ENCODE data around the gene GNAT3. TPM values are rescaled to one million over a fixed set of nuclear protein-coding genes. Genes with fewer than 3 reads are reported as not detected.

The GNAT3 gene
- total RNA-seq, 1 experiment from 2014 or later: not detected

DNA sequence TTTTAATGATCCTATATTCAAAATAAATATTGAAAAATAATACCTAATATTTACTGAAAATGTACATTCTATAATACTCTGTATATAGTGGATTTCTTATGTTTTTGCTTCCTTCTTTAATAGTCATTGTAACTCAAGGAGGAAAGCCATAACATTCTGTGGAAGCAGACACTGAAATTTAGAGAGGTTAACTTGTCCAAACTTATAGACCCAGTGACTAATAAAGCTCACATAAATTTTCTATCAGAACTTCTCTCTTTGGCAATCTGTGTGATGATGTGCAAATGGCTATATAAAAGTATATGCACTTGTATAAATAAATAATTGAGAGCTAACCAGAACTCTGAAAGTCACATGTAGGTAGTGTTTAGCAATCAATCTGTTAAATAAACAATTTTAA lies 26.1 kb downstream of the GNAT3 start:
- Histone ChIP-seq H3K36me3 (ENCODE audit: low read depth) (no peaks in the 10 kb centered on the region), H3F3A (ENCODE audit: insufficient read depth, low read depth) (no peaks in the 10 kb centered on the region; the same call in 1 of the 2 replicates), H3K9me3 (ENCODE audit: insufficient read depth, low read depth) (peaks cover 10% of the 10 kb centered on the region), H3K4me3 (no peak overlapping the region), H3K4me1 (replicated peaks; ENCODE audit: insufficient read depth) (peaks cover 12% of the 10 kb centered on the region), H3K4me2 (no peak overlapping the region), H3K27ac (no peak overlapping the region), H4K20me1 (ENCODE audit: insufficient read depth) (no peaks in the 10 kb centered on the region), H3K27me3 (ENCODE audit: insufficient read depth, low read depth) (no peaks in the 10 kb centered on the region), H3K79me2 (ENCODE audit: low read depth) (no peaks in the 10 kb centered on the region), H3K9me2 (ENCODE audit: insufficient read depth) (no peaks in the 10 kb centered on the region), H2AFZ (no peak overlapping the region)
- no TSS peak for BruUV-seq (replicated peaks)
- no peak for DNase-seq
- TF ChIP-seq EZH2 (IDR thresholded peaks at IDR 0.05; ENCODE audit: low read depth): no peak
- TF ChIP-seq, protein P1, sequence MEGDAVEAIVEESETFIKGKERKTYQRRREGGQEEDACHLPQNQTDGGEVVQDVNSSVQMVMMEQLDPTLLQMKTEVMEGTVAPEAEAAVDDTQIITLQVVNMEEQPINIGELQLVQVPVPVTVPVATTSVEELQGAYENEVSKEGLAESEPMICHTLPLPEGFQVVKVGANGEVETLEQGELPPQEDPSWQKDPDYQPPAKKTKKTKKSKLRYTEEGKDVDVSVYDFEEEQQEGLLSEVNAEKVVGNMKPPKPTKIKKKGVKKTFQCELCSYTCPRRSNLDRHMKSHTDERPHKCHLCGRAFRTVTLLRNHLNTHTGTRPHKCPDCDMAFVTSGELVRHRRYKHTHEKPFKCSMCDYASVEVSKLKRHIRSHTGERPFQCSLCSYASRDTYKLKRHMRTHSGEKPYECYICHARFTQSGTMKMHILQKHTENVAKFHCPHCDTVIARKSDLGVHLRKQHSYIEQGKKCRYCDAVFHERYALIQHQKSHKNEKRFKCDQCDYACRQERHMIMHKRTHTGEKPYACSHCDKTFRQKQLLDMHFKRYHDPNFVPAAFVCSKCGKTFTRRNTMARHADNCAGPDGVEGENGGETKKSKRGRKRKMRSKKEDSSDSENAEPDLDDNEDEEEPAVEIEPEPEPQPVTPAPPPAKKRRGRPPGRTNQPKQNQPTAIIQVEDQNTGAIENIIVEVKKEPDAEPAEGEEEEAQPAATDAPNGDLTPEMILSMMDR (conservative IDR thresholded peaks at IDR 0.05): no peak
- ChIA-PET CTCF (no interaction called here), POLR2A (ENCODE audit: unreplicated experiment) (interaction anchor here (0.6 kb wide), 1 partner anchor 12 kb away, joined by 3 read pairs; no protein-coding TSS in a partner anchor)
- intact Hi-C loops (cut with micrococcal nuclease; ENCODE audit: unreplicated experiment): no loop called here

- DNase-seq: no peak
Observed at GRCh38 chr7:80482950-80483349, 28.9 kb downstream of the GNAT3 start.

DNA sequence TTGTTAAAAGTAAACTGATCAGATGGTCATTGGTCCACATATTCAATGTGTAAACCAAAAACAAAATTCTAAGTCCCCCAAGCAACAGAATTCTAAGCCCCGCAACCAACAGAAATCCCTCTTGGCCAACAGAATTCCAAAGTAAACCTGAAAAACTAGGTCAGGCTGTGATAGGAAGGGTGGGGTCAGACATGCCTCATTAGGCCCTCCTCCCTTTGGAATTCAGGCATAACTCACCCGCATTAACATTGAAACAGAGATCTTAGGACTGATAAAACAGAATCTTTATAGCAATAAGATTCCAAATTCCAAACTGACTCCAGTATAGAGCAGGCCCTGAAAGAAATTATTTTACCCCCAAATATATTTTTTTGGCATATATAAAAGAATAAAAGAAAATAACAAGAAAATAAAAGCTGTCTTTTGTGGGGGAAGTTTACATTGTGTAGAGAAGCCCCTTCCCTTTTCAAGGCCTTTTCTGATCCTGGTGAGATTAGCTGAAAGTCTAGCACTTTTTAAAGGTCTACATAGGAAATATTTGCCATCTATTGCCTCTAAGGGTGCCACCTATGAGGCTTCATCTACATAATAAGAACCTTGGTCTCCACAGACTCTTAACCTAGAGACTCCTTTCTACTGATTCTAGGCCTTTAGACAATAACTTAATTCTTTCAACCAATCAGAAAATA lies 30.5 kb downstream of the GNAT3 start:
- Histone ChIP-seq H3K4me1 (replicated peaks; ENCODE audit: insufficient read depth) (peaks cover 16% of the 10 kb centered on the region), H3K79me2 (ENCODE audit: low read depth) (no peaks in the 10 kb centered on the region), H3K9me2 (ENCODE audit: insufficient read depth) (no peaks in the 10 kb centered on the region), H3F3A (ENCODE audit: insufficient read depth, low read depth) (no peaks in the 10 kb centered on the region; the same call in 1 of the 2 replicates), H3K27me3 (ENCODE audit: insufficient read depth, low read depth) (no peaks in the 10 kb centered on the region), H3K9me3 (ENCODE audit: insufficient read depth, low read depth) (peaks cover 18% of the 10 kb centered on the region), H3K36me3 (ENCODE audit: low read depth) (no peaks in the 10 kb centered on the region), H3K4me3 (no peak overlapping the region), H2AFZ (no peak overlapping the region), H3K27ac (peak overlapping the region; percentile 28; the same call in 1 of the 2 replicates), H4K20me1 (ENCODE audit: insufficient read depth) (no peaks in the 10 kb centered on the region), H3K4me2 (peak overlapping the region; percentile 47)
- peak; percentile 64 to 80 for DNase-seq
- no TSS peak for BruUV-seq (replicated peaks)
- CTCF ChIA-PET: interaction anchor here (0.6 to 0.9 kb wide), 2 partner anchors 177 to 977 kb away, joined by 3 to 5 read pairs; no protein-coding TSS in a partner anchor
- intact Hi-C loops (cut with micrococcal nuclease; ENCODE audit: unreplicated experiment): loop anchor here (1.0 to 5.0 kb wide), 4 partner anchors 17 to 162 kb away; no protein-coding TSS in a partner anchor
- TF ChIP-seq, protein P1 (conservative IDR thresholded peaks at IDR 0.05): no peak
- TF ChIP-seq EZH2 (IDR thresholded peaks at IDR 0.05; ENCODE audit: low read depth): no peak
- POLR2A ChIA-PET (ENCODE audit: unreplicated experiment): interaction anchor here (0.7 kb wide), 1 partner anchor 131 kb away, joined by 5 read pairs; no protein-coding TSS in a partner anchor

More at GRCh38 chr7:80482950-80483349, 28.9 kb downstream of the GNAT3 start:
- Histone ChIP-seq H3K4me1 (replicated peaks; ENCODE audit: insufficient read depth) (peaks cover 16% of the 10 kb centered on the region), H3K4me2 (no peak overlapping the region), H3K4me3 (no peak overlapping the region), H3K9me3 (ENCODE audit: insufficient read depth, low read depth) (peaks cover 18% of the 10 kb centered on the region), H3K9me2 (ENCODE audit: insufficient read depth) (no peaks in the 10 kb centered on the region), H3K27ac (no peak overlapping the region), H3K79me2 (ENCODE audit: low read depth) (no peaks in the 10 kb centered on the region), H4K20me1 (ENCODE audit: insufficient read depth) (no peaks in the 10 kb centered on the region), H3F3A (ENCODE audit: insufficient read depth, low read depth) (no peaks in the 10 kb centered on the region; the same call in 1 of the 2 replicates), H3K36me3 (ENCODE audit: low read depth) (no peaks in the 10 kb centered on the region), H3K27me3 (ENCODE audit: insufficient read depth, low read depth) (no peaks in the 10 kb centered on the region), H2AFZ (no peak overlapping the region)
- ChIA-PET CTCF (no interaction called here), POLR2A (ENCODE audit: unreplicated experiment) (no interaction called here)
- intact Hi-C loops (cut with micrococcal nuclease; ENCODE audit: unreplicated experiment): loop anchor here (5.0 kb wide), 1 partner anchor 59 kb away; no protein-coding TSS in a partner anchor
- no peak for TF ChIP-seq EZH2 (IDR thresholded peaks at IDR 0.05; ENCODE audit: low read depth)
- no TSS peak for BruUV-seq (replicated peaks)
